HepG2 (cell line): ENCODE data around the gene APOBEC3C. TPM values are rescaled to one million over a fixed set of nuclear protein-coding genes. Genes with fewer than 3 reads are reported as not detected.

Source experiments
- ATAC-seq: fragments of 200-7000 bp; cut with Tn5 transposase; 3 replicates; pipeline ENCODE4 v1.9.1; 2020; ENCODE audit warnings: mild to moderate bottlenecking, moderate library complexity
- Bru-seq: library from RNA; stranded (reverse); fragments of 400-500 nt; gene quantifications from one replicate; lab custom pipeline; 2021; lab: Mats Ljungman, UMichigan
- BruChase-seq, 2 experiments: library from RNA; stranded (reverse); fragments of 400-500 nt; gene quantifications; one replicate each; lab custom pipeline; 2021; lab: Mats Ljungman, UMichigan
- BruUV-seq: library from RNA; stranded (reverse); fragments of 400-500 nt; replicated peaks from 2 replicates; lab custom pipeline; 2021; lab: Mats Ljungman, UMichigan
- CTCF ChIA-PET: fragments of 300-600 bp; formaldehyde crosslinking; extraction: SDS; loops from one replicate; lab custom pipeline; 2021; ENCODE audit warnings: low total read pairs, inconsistent platforms, low intra/inter-chr PET ratio; lab: Yijun Ruan, JAX
- POLR2A ChIA-PET: fragments of 350-600 bp; sonication (Branson Sonifier 250); formaldehyde crosslinking; loops from one replicate; lab custom pipeline; 2020; ENCODE audit warnings: antibody characterized with exemption, inconsistent platforms; lab: Yijun Ruan, JAX
- DNase-seq: peaks from one replicate; pipeline ENCODE4 v3.0.0-alpha.2; 2015; ENCODE audit warnings: low spot score
- FAIRE-seq: peaks from 3 replicates; lab custom pipeline; 2011; peaks lifted over from hg19 to GRCh38; lab: Jason Lieb, UNC
- H2AFZ ChIP-seq: one replicate; pipeline ENCODE4 v1.6.1; 2011; ENCODE audit warnings: low read length, inconsistent platforms
- H3K27ac ChIP-seq: fragments of 300-600 bp; 3 replicates; pipeline ENCODE4 v1.8.0; 2011; ENCODE audit warnings: mixed run types, mild to moderate bottlenecking, mixed read lengths, low read length, inconsistent platforms; ENCODE audit not compliant: insufficient read depth; ENCODE audit errors: extremely low read length
- H3K27me3 ChIP-seq, 2 experiments: fragments of 200-600 bp in 1 of 2; 2 replicates in 1 of 2; 3 replicates in 1 of 2; pipeline versions ENCODE4 v1.6.0 to v1.8.0; 2011; ENCODE audit warnings: low read length in 2 of 2, mild to moderate bottlenecking in 2 of 2, moderate library complexity in 2 of 2, inconsistent platforms in 1 of 2; ENCODE audit not compliant: insufficient read depth in 2 of 2, control insufficient read depth in 1 of 2
- H3K36me3 ChIP-seq, 2 experiments: fragments of 200-600 bp in 1 of 2; replicated peaks in 1 of 2; 2 replicates in 1 of 2; 3 replicates in 1 of 2; pipeline versions ENCODE4 v1.5.1 to v1.8.0; 2011; ENCODE audit warnings: low read length in 2 of 2, inconsistent platforms in 1 of 2; ENCODE audit not compliant: insufficient read depth in 2 of 2, control insufficient read depth in 1 of 2
- H3K4me1 ChIP-seq: 2 replicates; pipeline ENCODE4 v1.5.1; 2012; ENCODE audit warnings: low read length, inconsistent platforms; ENCODE audit not compliant: insufficient read depth
- H3K4me2 ChIP-seq: 2 replicates; pipeline ENCODE4 v1.6.0; 2011; ENCODE audit warnings: low read depth, low read length, inconsistent platforms
- H3K4me3 ChIP-seq, 3 experiments: fragments of 200-600 bp in 1 of 3; sonication (generic), shearing (Covaris generic) in 1 of 3; replicated peaks in 1 of 3; 2 replicates each; pipeline ENCODE4 v1.5.1; 2011 to 2016; ENCODE audit warnings: low read length in 3 of 3, inconsistent platforms in 2 of 3, low read depth in 2 of 3, mild to moderate bottlenecking in 2 of 3, control low read depth in 1 of 3, mixed read lengths in 1 of 3; ENCODE audit not compliant: insufficient read depth in 1 of 3
- H3K79me2 ChIP-seq: one replicate; pipeline ENCODE4 v1.6.1; 2011; ENCODE audit warnings: low read length, inconsistent platforms; ENCODE audit not compliant: insufficient read depth
- H3K9ac ChIP-seq: 2 replicates; pipeline ENCODE4 v1.6.0; 2011; ENCODE audit warnings: mild to moderate bottlenecking, low read depth, low read length, inconsistent platforms; ENCODE audit not compliant: insufficient read depth
- H3K9me3 ChIP-seq: 2 replicates; pipeline ENCODE4 v1.5.1; 2012; ENCODE audit warnings: mild to moderate bottlenecking, low read length
- H4K20me1 ChIP-seq: 2 replicates; pipeline ENCODE4 v1.6.0; 2011; ENCODE audit warnings: inconsistent platforms, mild to moderate bottlenecking, low read length, moderate library complexity; ENCODE audit not compliant: insufficient read depth
- BRCA1 ChIP-seq: sonication (generic); formaldehyde crosslinking; IDR thresholded peaks from 2 replicates; pipeline ENCODE4 v1.4.0; 2020; ENCODE audit warnings: missing genetic modification reagents
- ETV5 ChIP-seq: IDR thresholded peaks from 2 replicates; pipeline ENCODE4 v1.6.1; 2018; ENCODE audit warnings: missing biosample characterization, missing genetic modification reagents, inconsistent platforms, borderline replicate concordance
- FOXK1 ChIP-seq: sonication (generic); formaldehyde crosslinking; IDR thresholded peaks from 2 replicates; pipeline ENCODE4 v1.4.0; 2020; ENCODE audit warnings: low read depth, missing genetic modification reagents, borderline replicate concordance
- MED1 ChIP-seq: sonication (generic); formaldehyde crosslinking; IDR thresholded peaks from 2 replicates; pipeline ENCODE4 v1.4.0; 2020; ENCODE audit warnings: missing genetic modification reagents
- MXD4 ChIP-seq: IDR thresholded peaks from 2 replicates; pipeline ENCODE4 v1.6.1; 2016; ENCODE audit warnings: mild to moderate bottlenecking, missing biosample characterization, missing genetic modification reagents
- POLR2AphosphoS5 ChIP-seq: IDR thresholded peaks from 2 replicates; pipeline ENCODE4 v1.6.1; 2012; ENCODE audit warnings: low read depth, low read length
- POLR2G ChIP-seq: fragments of 200-400 bp; formaldehyde crosslinking; IDR thresholded peaks from 2 replicates; pipeline ENCODE4 v1.6.1; 2018; ENCODE audit warnings: mild to moderate bottlenecking, low read depth, low read length, moderate library complexity
- SP4 ChIP-seq: sonication (generic); formaldehyde crosslinking; IDR thresholded peaks from 2 replicates; pipeline ENCODE4 v1.8.1; 2023; ENCODE audit warnings: mild to moderate bottlenecking, missing genetic modification reagents
- ZNF841 ChIP-seq: sonication (generic); formaldehyde crosslinking; IDR thresholded peaks from 2 replicates; pipeline ENCODE4 v1.8.1; 2023; ENCODE audit warnings: missing genetic modification reagents, borderline replicate concordance
- WGBS: methylation state at CpG from one replicate; pipeline ENCODE4 v1.1.6; 2017; ENCODE audit warnings: low lambda C conversion rate; 5-methylcytosine and 5-hydroxymethylcytosine counted together
- in situ Hi-C: cut with HindIII; loops from 2 replicates; pipeline ENCODE4 v1.10.0; 2017; ENCODE audit warnings: low pct_unique_long_range_greater_than_20kb; ENCODE audit not compliant: extremely low pct_ligation_motif_present
- intact Hi-C: fragments of 100-400 bp; cut with micrococcal nuclease; formaldehyde crosslinking; loops from one replicate; pipeline ENCODE4 v1.10.0; 2022; ENCODE audit not compliant: unreplicated experiment
- long read RNA-seq, 2 experiments: library from RNA in 1 of 2; library from polyadenylated mRNA in 1 of 2; stranded (forward) in 1 of 2; unstranded in 1 of 2; transcript quantifications; one replicate each; pipeline ENCODE4 v2.0.0, GENCODE V29; 2019 to 2022
- polyA minus RNA-seq, 3 experiments: library from RNA; depleted of rRNA, polyadenylated mRNA; stranded (reverse); fragments of >200 nt; gene quantifications; 2 replicates each; pipeline ENCODE4 v1.2.3, GENCODE V29; 2011; ENCODE audit warnings: low replicate concordance in 1 of 3
- polyA plus RNA-seq, 8 experiments: library from polyadenylated mRNA; depleted of rRNA in 3 of 8; stranded (reverse) in 7 of 8; unstranded in 1 of 8; fragments of >200 nt; fragmentation: Illumina TruSeq in 4 of 8; extraction: Trizol in 4 of 8; gene quantifications; 2 replicates each; pipeline versions ENCODE4 v1.2.1 to v1.2.3, GENCODE V29; 2011 to 2016; ENCODE audit warnings: low read depth in 4 of 8, missing spikeins in 1 of 8, mixed read lengths in 1 of 8; ENCODE audit not compliant: insufficient read depth in 1 of 8
- total RNA-seq, 5 experiments: library from RNA; depleted of rRNA; stranded (reverse); fragments of >200 nt; fragmentation: Illumina TruSeq; extraction: Trizol; gene quantifications; 2 replicates each; pipeline ENCODE4 v1.2.3, GENCODE V29; 2016; ENCODE audit warnings: low read depth in 1 of 5
- TF ChIP-seq, protein P1 (sequence below): sonication (generic); formaldehyde crosslinking; IDR thresholded peaks from 2 replicates; pipeline ENCODE4 v1.5.0; 2020; ENCODE audit warnings: mild to moderate bottlenecking, missing genetic modification reagents, borderline replicate concordance
- TF ChIP-seq, protein P2 (sequence below): sonication (generic); formaldehyde crosslinking; IDR thresholded peaks from 2 replicates; pipeline ENCODE4 v1.5.1; 2020; ENCODE audit warnings: missing genetic modification reagents, mild to moderate bottlenecking, borderline replicate concordance

Gene APOBEC3C
- total RNA-seq (2016; rRNA removed; fragmentation: Illumina TruSeq; extraction: Trizol) (8.9 and 10.8 TPM in 2 replicates), polyA plus RNA-seq (2011; rRNA removed) (20.4 and 27.6 TPM in 2 replicates), polyA minus RNA-seq (2011; rRNA and poly(A)+ RNA removed; ENCODE audit: low replicate concordance) (2.2 and 31.0 TPM in 2 replicates), Bru-seq, nascent RNA (percentile 58 among the genes with signal in this experiment), BruChase-seq, experiment 1, labeled RNA remaining after a 6-hour chase (percentile 85 among the genes with signal in this experiment), BruChase-seq, experiment 2, labeled RNA remaining after a 2-hour chase (percentile 72 among the genes with signal in this experiment)
- total RNA-seq (2016; cell fraction: cytosol; rRNA removed; fragmentation: Illumina TruSeq; extraction: Trizol; ENCODE audit: low read depth) = 1.9 and 2.3 TPM in 2 replicates
- total RNA-seq (2016; cell fraction: insoluble cytoplasmic fraction; rRNA removed; fragmentation: Illumina TruSeq; extraction: Trizol) = 9.1 and 9.5 TPM in 2 replicates
- 5.7 and 5.9 TPM in 2 replicates for total RNA-seq (2016; cell fraction: membrane; rRNA removed; fragmentation: Illumina TruSeq; extraction: Trizol)
- total RNA-seq (2016; cell fraction: nucleus; rRNA removed; fragmentation: Illumina TruSeq; extraction: Trizol) = 3.8 and 5.4 TPM in 2 replicates
- 20.1 and 23.3 TPM in 2 replicates for polyA plus RNA-seq (2011; cell fraction: cytosol; rRNA removed)
- polyA plus RNA-seq (2011; cell fraction: nucleus; rRNA removed) = 8.9 and 10.6 TPM in 2 replicates
- 17.1 and 44.0 TPM in 2 replicates for polyA plus RNA-seq (2012)
- polyA plus RNA-seq (2016; cell fraction: cytosol; fragmentation: Illumina TruSeq; extraction: Trizol; ENCODE audit: low read depth) = 4.5 and 5.1 TPM in 2 replicates
- polyA plus RNA-seq (2016; cell fraction: insoluble cytoplasmic fraction; fragmentation: Illumina TruSeq; extraction: Trizol; ENCODE audit: low read depth) = 20.9 and 22.5 TPM in 2 replicates
- 9.5 and 11.6 TPM in 2 replicates for polyA plus RNA-seq (2016; cell fraction: membrane; fragmentation: Illumina TruSeq; extraction: Trizol; ENCODE audit: low read depth)
- 13.5 TPM in 2 replicates for polyA plus RNA-seq (2016; cell fraction: nucleus; fragmentation: Illumina TruSeq; extraction: Trizol; ENCODE audit: insufficient read depth, low read depth)
- polyA minus RNA-seq (2011; cell fraction: cytosol; rRNA and poly(A)+ RNA removed) = 11.6 and 14.5 TPM in 2 replicates
- polyA minus RNA-seq (2011; cell fraction: nucleus; rRNA and poly(A)+ RNA removed) = 4.6 and 5.6 TPM in 2 replicates
- long read RNA-seq, experiment 1, transcript APOBEC3C-201 (4 exons, 2,818 nt) = major isoform, 50 of 53 reads
- long read RNA-seq, experiment 1, partial matches to known transcripts = 2 of 53 reads
- long read RNA-seq, experiment 1, other reads (novel, unspliced or antisense) = 0 of 53 reads
- long read RNA-seq, experiment 2, transcript APOBEC3C-201 (4 exons, 2,818 nt) = major isoform, 6 of 10 reads
- long read RNA-seq, experiment 2, partial matches to known transcripts = 4 of 10 reads
- long read RNA-seq, experiment 2, other reads (novel, unspliced or antisense) = 0 of 10 reads

DNA sequence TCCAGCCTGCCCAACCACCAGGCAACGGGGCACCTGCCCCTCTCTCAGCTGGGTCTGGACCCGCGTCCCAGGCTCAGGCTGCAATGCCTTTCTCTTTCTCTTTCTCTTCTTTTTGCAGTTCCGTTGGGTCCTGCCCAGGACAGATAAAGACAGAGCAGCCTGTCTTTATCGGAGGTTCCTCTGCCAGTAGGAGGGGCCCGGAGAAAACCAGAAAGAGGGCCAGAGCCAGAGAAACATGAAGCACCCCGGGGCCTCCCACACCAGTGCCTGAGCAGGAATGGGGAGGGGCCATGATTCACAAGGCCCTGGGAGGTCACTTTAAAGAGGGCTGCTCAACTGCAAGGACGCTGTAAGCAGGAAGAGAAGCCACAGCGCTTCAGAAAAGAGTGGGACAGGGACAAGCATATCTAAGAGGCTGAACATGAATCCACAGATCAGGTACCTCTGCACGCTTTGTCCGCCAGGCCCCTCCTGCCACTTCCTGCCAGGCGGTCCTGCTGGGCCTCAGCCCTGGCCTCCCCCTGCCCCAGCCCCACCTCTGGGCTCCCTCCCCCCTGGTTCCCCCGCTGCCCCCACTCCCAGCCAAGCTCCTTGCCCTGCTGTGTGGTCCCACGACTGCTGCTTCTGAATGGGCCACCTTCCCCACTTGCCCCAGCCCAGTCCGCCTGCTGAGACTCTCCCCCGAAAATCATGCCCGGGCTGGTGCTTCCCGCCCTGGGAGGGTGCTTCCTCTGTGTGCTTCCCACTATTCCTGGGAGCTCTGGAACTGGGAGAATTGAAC lies at the start of gene APOBEC3C:
Gene APOBEC3C, plus strand, starts transcription at position 316 of the 781 bp plus-strand sequence. Its CDS starts 106 bp downstream, at position 422.
- no peaks in the 10 kb centered on the region for H4K20me1 ChIP-seq
- in situ Hi-C loops = loop anchor here (5.0 kb wide), 1 partner anchor 103 kb away; no protein-coding TSS in a partner anchor
- no peaks in the 10 kb centered on the region for H3K79me2 ChIP-seq
- H3K4me3 ChIP-seq = peak within 1 kb of the TSS; percentile 77 to 86 (median 78)
- DNase-seq = peak; percentile 75
- BruUV-seq = no TSS peak
- H3K4me2 ChIP-seq = peak within 1 kb of the TSS; percentile 79
- peak within 1 kb of the TSS; percentile 67 for H3K27ac ChIP-seq
- no peaks in the 10 kb centered on the region for H3K36me3 ChIP-seq
- H3K9ac ChIP-seq = peak within 1 kb of the TSS; percentile 65
- intact Hi-C loops = no loop called here
- peak; percentile 94 for ATAC-seq
- no peak within 1 kb of the TSS for H2AFZ ChIP-seq
- ChIA-PET POLR2A (interaction anchor here (0.6 to 1.8 kb wide), 3 partner anchors 12 to 283 kb away, joined by 3 to 4 read pairs (median 3); no protein-coding TSS in a partner anchor), CTCF (no interaction called here)
- no peaks in the 10 kb centered on the region; a peak in 2 of 5 replicates for H3K27me3 ChIP-seq
- peaks cover 49% of the 10 kb centered on the region for H3K4me1 ChIP-seq
- 2% methylated on average over 12 of the region's 18 CpGs for WGBS
- H3K9me3 ChIP-seq = no peaks in the 10 kb centered on the region
- FAIRE-seq = peak; percentile 46
- TF ChIP-seq, protein P1, sequence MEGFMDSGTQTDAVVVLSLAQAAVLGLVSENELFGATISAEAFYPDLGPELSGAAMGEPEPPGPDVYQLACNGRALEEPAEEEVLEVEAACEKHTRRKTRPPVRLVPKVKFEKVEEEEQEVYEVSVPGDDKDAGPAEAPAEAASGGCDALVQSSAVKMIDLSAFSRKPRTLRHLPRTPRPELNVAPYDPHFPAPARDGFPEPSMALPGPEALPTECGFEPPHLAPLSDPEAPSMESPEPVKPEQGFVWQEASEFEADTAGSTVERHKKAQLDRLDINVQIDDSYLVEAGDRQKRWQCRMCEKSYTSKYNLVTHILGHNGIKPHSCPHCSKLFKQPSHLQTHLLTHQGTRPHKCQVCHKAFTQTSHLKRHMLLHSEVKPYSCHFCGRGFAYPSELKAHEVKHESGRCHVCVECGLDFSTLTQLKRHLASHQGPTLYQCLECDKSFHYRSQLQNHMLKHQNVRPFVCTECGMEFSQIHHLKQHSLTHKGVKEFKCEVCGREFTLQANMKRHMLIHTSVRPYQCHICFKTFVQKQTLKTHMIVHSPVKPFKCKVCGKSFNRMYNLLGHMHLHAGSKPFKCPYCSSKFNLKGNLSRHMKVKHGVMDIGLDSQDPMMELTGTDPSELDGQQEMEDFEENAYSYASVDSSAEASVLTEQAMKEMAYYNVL (CRISPR knock-in tag) = peak; percentile 17; the same call in 1 of the 2 replicates
- TF ChIP-seq MED1 (CRISPR knock-in tag) (peak; percentile 48; the same call in 1 of the 2 replicates), ETV5 (0 out of 2 replicates have a peak, but pooled peaks have one; percentile 10), SP4 (CRISPR knock-in tag) (peak; percentile 38; the same call in 1 of the 2 replicates), FOXK1 (CRISPR knock-in tag) (peak; percentile 17; the same call in 1 of the 2 replicates), MXD4 (CRISPR knock-in tag) (0 out of 2 replicates have a peak, but pooled peaks have one; percentile 21), POLR2G (peak; percentile 75), ZNF841 (CRISPR knock-in tag) (no peak), POLR2AphosphoS5 (peak; percentile 76), BRCA1 (CRISPR knock-in tag) (no peak; the same call in 1 of the 2 replicates)
- TF ChIP-seq, protein P2, sequence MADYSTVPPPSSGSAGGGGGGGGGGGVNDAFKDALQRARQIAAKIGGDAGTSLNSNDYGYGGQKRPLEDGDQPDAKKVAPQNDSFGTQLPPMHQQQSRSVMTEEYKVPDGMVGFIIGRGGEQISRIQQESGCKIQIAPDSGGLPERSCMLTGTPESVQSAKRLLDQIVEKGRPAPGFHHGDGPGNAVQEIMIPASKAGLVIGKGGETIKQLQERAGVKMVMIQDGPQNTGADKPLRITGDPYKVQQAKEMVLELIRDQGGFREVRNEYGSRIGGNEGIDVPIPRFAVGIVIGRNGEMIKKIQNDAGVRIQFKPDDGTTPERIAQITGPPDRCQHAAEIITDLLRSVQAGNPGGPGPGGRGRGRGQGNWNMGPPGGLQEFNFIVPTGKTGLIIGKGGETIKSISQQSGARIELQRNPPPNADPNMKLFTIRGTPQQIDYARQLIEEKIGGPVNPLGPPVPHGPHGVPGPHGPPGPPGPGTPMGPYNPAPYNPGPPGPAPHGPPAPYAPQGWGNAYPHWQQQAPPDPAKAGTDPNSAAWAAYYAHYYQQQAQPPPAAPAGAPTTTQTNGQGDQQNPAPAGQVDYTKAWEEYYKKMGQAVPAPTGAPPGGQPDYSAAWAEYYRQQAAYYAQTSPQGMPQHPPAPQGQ (CRISPR knock-in tag) = no peak
